H9 (cell line): ENCODE results near the gene MRTFA. TPM values are rescaled to one million over a fixed set of nuclear protein-coding genes. Genes with fewer than 3 reads are reported as not detected.

Experiments
- DNase-seq: peaks from one replicate; pipeline ENCODE4 v3.0.0-alpha.2; 2017
- H2AFZ ChIP-seq: one replicate; pipeline ENCODE4 v1.6.1; 2013; ENCODE audit warnings: mild to moderate bottlenecking, low read length, control low read depth, moderate library complexity
- H2AK5ac ChIP-seq: 2 replicates; pipeline ENCODE4 v1.6.1; 2013; ENCODE audit warnings: low read length, control low read depth, mixed read lengths; ENCODE audit not compliant: insufficient read length
- H2BK120ac ChIP-seq: one replicate; pipeline ENCODE4 v1.6.1; 2013; ENCODE audit warnings: low read depth, mild to moderate bottlenecking, low read length, control low read depth, inconsistent platforms; ENCODE audit not compliant: poor library complexity, severe bottlenecking
- H2BK12ac ChIP-seq: 2 replicates; pipeline ENCODE4 v1.6.1; 2013; ENCODE audit warnings: low read length, control low read depth, mixed read lengths, low read depth; ENCODE audit not compliant: insufficient read length
- H2BK15ac ChIP-seq: 2 replicates; pipeline ENCODE4 v1.6.1; 2013; ENCODE audit warnings: low read depth, low read length, control low read depth
- H2BK20ac ChIP-seq: one replicate; pipeline ENCODE4 v1.6.1; 2013; ENCODE audit warnings: low read depth, mild to moderate bottlenecking, low read length, control low read depth, inconsistent platforms; ENCODE audit not compliant: poor library complexity, severe bottlenecking
- H2BK5ac ChIP-seq: 2 replicates; pipeline ENCODE4 v1.6.1; 2013; ENCODE audit warnings: low read length, control low read depth, mixed read lengths; ENCODE audit not compliant: insufficient read length
- H3K14ac ChIP-seq: 2 replicates; pipeline ENCODE4 v1.6.1; 2013; ENCODE audit warnings: low read length, control low read depth; ENCODE audit not compliant: insufficient read depth
- H3K18ac ChIP-seq: 2 replicates; pipeline ENCODE4 v1.6.1; 2013; ENCODE audit warnings: low read depth, mild to moderate bottlenecking, mixed read lengths, low read length, control low read depth; ENCODE audit not compliant: insufficient read length
- H3K23ac ChIP-seq: 2 replicates; pipeline ENCODE4 v1.6.1; 2013; ENCODE audit warnings: low read length, control low read depth, mixed read lengths, low read depth; ENCODE audit not compliant: insufficient read length
- H3K23me2 ChIP-seq: 2 replicates; pipeline ENCODE4 v1.6.1; 2013; ENCODE audit warnings: low read depth, mild to moderate bottlenecking, mixed read lengths, low read length, control low read depth; ENCODE audit not compliant: insufficient read length, poor library complexity, severe bottlenecking
- H3K27ac ChIP-seq: 2 replicates; pipeline ENCODE4 v1.5.1; 2013; ENCODE audit warnings: low read length, control low read depth, mixed read lengths, low read depth; ENCODE audit not compliant: insufficient read length
- H3K27me3 ChIP-seq: 2 replicates; pipeline ENCODE4 v1.6.1; 2013; ENCODE audit warnings: low read length, control low read depth, inconsistent platforms; ENCODE audit not compliant: insufficient read depth
- H3K4ac ChIP-seq: 2 replicates; pipeline ENCODE4 v1.6.1; 2013; ENCODE audit warnings: low read depth, mild to moderate bottlenecking, control low read depth, inconsistent platforms, low read length, moderate library complexity
- H3K4me1 ChIP-seq: 2 replicates; pipeline ENCODE4 v1.6.1; 2013; ENCODE audit warnings: low read length, control low read depth, inconsistent platforms; ENCODE audit not compliant: insufficient read depth
- H3K4me2 ChIP-seq: 2 replicates; pipeline ENCODE4 v1.6.1; 2013; ENCODE audit warnings: low read length, control low read depth, mixed read lengths; ENCODE audit not compliant: insufficient read length, insufficient read depth
- H3K56ac ChIP-seq: 2 replicates; pipeline ENCODE4 v1.6.1; 2013; ENCODE audit warnings: low read depth, mild to moderate bottlenecking, mixed read lengths, low read length, control low read depth; ENCODE audit not compliant: insufficient read length
- H3K79me1 ChIP-seq: 2 replicates; pipeline ENCODE4 v1.6.1; 2013; ENCODE audit warnings: low read depth, mild to moderate bottlenecking, moderate library complexity, low read length, control low read depth, inconsistent platforms; ENCODE audit not compliant: insufficient read depth, poor library complexity, severe bottlenecking
- H3K79me2 ChIP-seq: 2 replicates; pipeline ENCODE4 v1.6.1; 2013; ENCODE audit warnings: low read length, control low read depth, inconsistent platforms; ENCODE audit not compliant: insufficient read depth
- H3K9ac ChIP-seq: 2 replicates; pipeline ENCODE4 v1.6.1; 2013; ENCODE audit warnings: low read length, control low read depth, mixed read lengths; ENCODE audit not compliant: insufficient read length; ENCODE audit errors: extremely low read depth
- H3K9me3 ChIP-seq: one replicate; pipeline ENCODE4 v1.6.1; 2013; ENCODE audit warnings: low read depth, low read length, inconsistent platforms; ENCODE audit not compliant: control insufficient read depth
- H3T11ph ChIP-seq: one replicate; pipeline ENCODE4 v1.6.1; 2013; ENCODE audit warnings: mild to moderate bottlenecking, low read length, control low read depth, inconsistent platforms
- H4K20me1 ChIP-seq: one replicate; pipeline ENCODE4 v1.6.1; 2013; ENCODE audit not compliant: control insufficient read depth, insufficient read length, insufficient read depth
- H4K5ac ChIP-seq: 2 replicates; pipeline ENCODE4 v1.6.1; 2013; ENCODE audit warnings: low read depth, mild to moderate bottlenecking, mixed read lengths, low read length, control low read depth; ENCODE audit not compliant: insufficient read length
- H4K8ac ChIP-seq: replicated peaks from 2 replicates; pipeline ENCODE4 v1.6.1; 2013; ENCODE audit warnings: low read length, control low read depth, mixed read lengths, low read depth; ENCODE audit not compliant: insufficient read length
- H4K91ac ChIP-seq: 2 replicates; pipeline ENCODE4 v1.6.1; 2013; ENCODE audit warnings: low read depth, mild to moderate bottlenecking, moderate library complexity, mixed read lengths, low read length, control low read depth; ENCODE audit not compliant: insufficient read length
- H3K27ac Mint-ChIP-seq, 3 experiments: 2 replicates in 2 of 3; 3 replicates in 1 of 3; pipeline ENCODE4 v1.8.0; 2020 to 2021; ENCODE audit warnings: mixed read lengths in 3 of 3, mild to moderate bottlenecking in 1 of 3, moderate library complexity in 1 of 3
- H3K27me3 Mint-ChIP-seq: 2 replicates; pipeline ENCODE4 v1.8.0; 2021; ENCODE audit warnings: low read depth, mild to moderate bottlenecking, moderate library complexity, mixed read lengths
- H3K36me3 Mint-ChIP-seq, 3 experiments: 2 replicates in 2 of 3; 3 replicates in 1 of 3; pipeline ENCODE4 v1.8.0; 2020 to 2021; ENCODE audit warnings: low read depth in 3 of 3, mixed read lengths in 3 of 3; ENCODE audit not compliant: insufficient read depth in 1 of 3
- H3K4me1 Mint-ChIP-seq, 2 experiments: 2 replicates each; pipeline ENCODE4 v1.8.0; 2020; ENCODE audit warnings: mixed read lengths in 2 of 2
- H3K4me3 Mint-ChIP-seq, 2 experiments: 2 replicates in 1 of 2; 3 replicates in 1 of 2; pipeline ENCODE4 v1.8.0; 2020 to 2021; ENCODE audit warnings: mild to moderate bottlenecking in 2 of 2, mixed read lengths in 2 of 2, moderate library complexity in 1 of 2
- H3K9me3 Mint-ChIP-seq, 2 experiments: 2 replicates in 1 of 2; 3 replicates in 1 of 2; pipeline ENCODE4 v1.8.0; 2020; ENCODE audit warnings: mild to moderate bottlenecking in 2 of 2, mixed read lengths in 2 of 2, moderate library complexity in 1 of 2
- WGBS: extraction: QIAGEN DNeasy Blood & Tissue Kit; methylation state at CpG from one replicate; pipeline ENCODE4 v1.1.7; 2013; ENCODE audit warnings: missing lambda C conversion rate, low lambda C conversion rate, mixed read lengths; ENCODE audit not compliant: insufficient read length; ENCODE audit errors: extremely low coverage; 5-methylcytosine and 5-hydroxymethylcytosine counted together
- total RNA-seq: library from RNA; stranded (reverse); gene quantifications from 2 replicates; pipeline ENCODE4 v1.2.1, GENCODE V29; 2021
- TF ChIP-seq, protein P1 (sequence below): fragments of 200-600 bp; sonication (generic); conservative IDR thresholded peaks from 3 replicates; pipeline ENCODE4 v1.8.0; 2021; ENCODE audit warnings: antibody characterized with exemption, mild to moderate bottlenecking

The MRTFA gene
- total RNA-seq, 1 experiment from 2014 or later: 38.1 TPM

GRCh38 chr22:40512426-40513136 is 123.9 kb downstream of the MRTFA start:
- H4K5ac ChIP-seq: no peak overlapping the region
- no peaks in the 10 kb centered on the region for H3K23me2 ChIP-seq
- H3T11ph ChIP-seq: no peak overlapping the region
- H3K27me3 ChIP-seq: no peaks in the 10 kb centered on the region
- no peak overlapping the region for H3K4me2 ChIP-seq
- H3K14ac ChIP-seq: no peak overlapping the region
- H3K18ac ChIP-seq: no peak overlapping the region
- H4K91ac ChIP-seq: no peak overlapping the region
- H3K23ac ChIP-seq: no peak overlapping the region
- peaks cover 5% of the 10 kb centered on the region; the same call in 1 of the 2 replicates for H3K4me1 ChIP-seq
- H3K36me3 Mint-ChIP-seq: no peaks in the 10 kb centered on the region
- no peaks in the 10 kb centered on the region for H3K27me3 Mint-ChIP-seq
- no peak overlapping the region for H2AFZ ChIP-seq
- no peak overlapping the region for H2BK20ac ChIP-seq
- H2BK12ac ChIP-seq: no peak overlapping the region
- no peak overlapping the region for H3K27ac ChIP-seq
- no peak overlapping the region for H4K8ac ChIP-seq
- TF ChIP-seq, protein P1, sequence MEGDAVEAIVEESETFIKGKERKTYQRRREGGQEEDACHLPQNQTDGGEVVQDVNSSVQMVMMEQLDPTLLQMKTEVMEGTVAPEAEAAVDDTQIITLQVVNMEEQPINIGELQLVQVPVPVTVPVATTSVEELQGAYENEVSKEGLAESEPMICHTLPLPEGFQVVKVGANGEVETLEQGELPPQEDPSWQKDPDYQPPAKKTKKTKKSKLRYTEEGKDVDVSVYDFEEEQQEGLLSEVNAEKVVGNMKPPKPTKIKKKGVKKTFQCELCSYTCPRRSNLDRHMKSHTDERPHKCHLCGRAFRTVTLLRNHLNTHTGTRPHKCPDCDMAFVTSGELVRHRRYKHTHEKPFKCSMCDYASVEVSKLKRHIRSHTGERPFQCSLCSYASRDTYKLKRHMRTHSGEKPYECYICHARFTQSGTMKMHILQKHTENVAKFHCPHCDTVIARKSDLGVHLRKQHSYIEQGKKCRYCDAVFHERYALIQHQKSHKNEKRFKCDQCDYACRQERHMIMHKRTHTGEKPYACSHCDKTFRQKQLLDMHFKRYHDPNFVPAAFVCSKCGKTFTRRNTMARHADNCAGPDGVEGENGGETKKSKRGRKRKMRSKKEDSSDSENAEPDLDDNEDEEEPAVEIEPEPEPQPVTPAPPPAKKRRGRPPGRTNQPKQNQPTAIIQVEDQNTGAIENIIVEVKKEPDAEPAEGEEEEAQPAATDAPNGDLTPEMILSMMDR: no peak
- H2BK120ac ChIP-seq: no peak overlapping the region
- H3K27ac Mint-ChIP-seq: no peak overlapping the region
- H3K79me2 ChIP-seq: no peaks in the 10 kb centered on the region
- H2AK5ac ChIP-seq: no peak overlapping the region
- no peak overlapping the region for H2BK15ac ChIP-seq
- peaks cover 20% of the 10 kb centered on the region in 2 experiments for H3K4me1 Mint-ChIP-seq
- no peak overlapping the region for H2BK5ac ChIP-seq
- H4K20me1 ChIP-seq: no peaks in the 10 kb centered on the region
- no peak overlapping the region for H3K9ac ChIP-seq
- no peaks in the 10 kb centered on the region for H3K79me1 ChIP-seq
- no peak for DNase-seq
- H3K9me3 Mint-ChIP-seq: no peaks in the 10 kb centered on the region
- no peaks in the 10 kb centered on the region for H3K9me3 ChIP-seq
- no peak overlapping the region for H3K4me3 Mint-ChIP-seq
- H3K56ac ChIP-seq: no peak overlapping the region
- no peak overlapping the region for H3K4ac ChIP-seq
- no CpG with 5 or more reads among the region's 2 CpGs for WGBS
